Endothelial cell of hepatic sinusoid (primary cell): Measurements from ENCODE around the gene ARID2.

Experiments used
- in situ Hi-C: cut with HindIII; loops from 2 replicates; pipeline ENCODE4 v1.10.0; 2017; ENCODE audit warnings: low sequenced_read_pairs

The ARID2 gene

GRCh38 chr12:45762185-45763110, 32.9 kb downstream of the ARID2 start:
- in situ Hi-C loops, result no loop called here

GRCh38 chr12:45763381-45763780, 33.9 kb downstream of the ARID2 start:
- in situ Hi-C loops, result no loop called here

GRCh38 chr12:45768194-45768593, 38.7 kb downstream of the ARID2 start:
- in situ Hi-C loops, result no loop called here

- in situ Hi-C loops, result no loop called here
Observed at GRCh38 chr12:45773747-45774146, 44.2 kb downstream of the ARID2 start.

GRCh38 chr12:45774508-45775162, 45.1 kb downstream of the ARID2 start:
- in situ Hi-C loops, result no loop called here

- in situ Hi-C loops, result no loop called here
Observed at GRCh38 chr12:45775465-45775864, 46.0 kb downstream of the ARID2 start.

GRCh38 chr12:45775964-45776363, 46.5 kb downstream of the ARID2 start:
- in situ Hi-C loops, result no loop called here

GRCh38 chr12:45779936-45780335, 50.4 kb downstream of the ARID2 start:
- in situ Hi-C loops, result no loop called here

- in situ Hi-C loops, result no loop called here
Observed at GRCh38 chr12:45781080-45781479, 51.6 kb downstream of the ARID2 start.

GRCh38 chr12:45785315-45785714, 55.8 kb downstream of the ARID2 start:
- in situ Hi-C loops, result loop anchor here (5.0 kb wide), 1 partner anchor 33 kb away; no protein-coding TSS in a partner anchor

GRCh38 chr12:45789025-45789424, 59.5 kb downstream of the ARID2 start:
- in situ Hi-C loops, result loop anchor here (5.0 kb wide), 1 partner anchor 37 kb away; no protein-coding TSS in a partner anchor

- in situ Hi-C loops, result no loop called here
Observed at GRCh38 chr12:45794422-45794821, 64.9 kb downstream of the ARID2 start.

GRCh38 chr12:45801625-45802024, 72.1 kb downstream of the ARID2 start:
- in situ Hi-C loops, result loop anchor here (5.0 kb wide), 1 partner anchor 61 kb away; no protein-coding TSS in a partner anchor

GRCh38 chr12:45803111-45803510, 73.6 kb downstream of the ARID2 start:
- in situ Hi-C loops, result loop anchor here (5.0 kb wide), 1 partner anchor 59 kb away; no protein-coding TSS in a partner anchor

- in situ Hi-C loops, result no loop called here
Observed at GRCh38 chr12:45816652-45817051, 87.1 kb downstream of the ARID2 start.

- in situ Hi-C loops, result no loop called here
Observed at GRCh38 chr12:45827974-45828373, 98.5 kb downstream of the ARID2 start.

- in situ Hi-C loops, result no loop called here
Observed at GRCh38 chr12:45828402-45828801, 98.9 kb downstream of the ARID2 start.

GRCh38 chr12:45831590-45831989, 102.1 kb downstream of the ARID2 start:
- in situ Hi-C loops, result no loop called here

- in situ Hi-C loops, result no loop called here
Observed at GRCh38 chr12:45833401-45833800, 103.9 kb downstream of the ARID2 start.

GRCh38 chr12:45834809-45835208, 105.3 kb downstream of the ARID2 start:
- in situ Hi-C loops, result no loop called here

- in situ Hi-C loops, result no loop called here
Observed at GRCh38 chr12:45839917-45840316, 110.4 kb downstream of the ARID2 start.

GRCh38 chr12:45849289-45849688, 119.8 kb downstream of the ARID2 start:
- in situ Hi-C loops, result no loop called here
